ENCODE results near the gene TMEM38B. TPM values are rescaled to one million over a fixed set of nuclear protein-coding genes. Genes with fewer than 3 reads are reported as not detected.

The TMEM38B gene
- total RNA-seq, 1 experiment from 2014 or later, result 14.5 TPM

DNA sequence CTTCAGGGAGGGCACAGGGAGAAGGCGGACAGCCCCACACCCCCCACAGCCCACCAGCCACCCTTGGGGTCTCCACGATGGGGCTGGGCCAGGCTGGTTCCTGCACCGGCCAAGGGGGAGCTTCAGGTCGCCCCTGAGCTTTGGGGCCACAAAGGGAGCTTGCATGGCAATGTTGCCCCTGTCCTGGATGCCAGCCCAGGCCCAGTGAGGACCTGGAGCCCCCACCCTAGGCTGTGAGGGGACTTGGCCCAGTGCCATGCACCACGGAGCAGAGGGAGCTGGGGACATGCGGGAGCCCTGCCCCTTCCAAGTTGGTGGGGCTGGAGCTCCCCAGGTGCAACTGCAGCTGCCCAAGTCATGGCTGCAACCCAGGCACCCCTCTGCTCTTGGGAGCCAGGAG, 18.4 kb downstream of the TMEM38B start:
- Histone ChIP-seq H3K23me2 (ENCODE audit: insufficient read length, low read depth, low read length, poor library complexity, severe bottlenecking) (no peaks in the 10 kb centered on the region), H2AFZ (ENCODE audit: low read length) (no peak overlapping the region), H2BK5ac (ENCODE audit: insufficient read length, low read length) (no peak overlapping the region), H2AK5ac (ENCODE audit: insufficient read length, low read length) (no peak overlapping the region), H2BK15ac (ENCODE audit: low read depth, low read length) (no peak overlapping the region), H3K79me2 (ENCODE audit: insufficient read depth, low read length) (no peaks in the 10 kb centered on the region), H4K20me1 (ENCODE audit: control insufficient read depth, insufficient read depth, insufficient read length) (no peaks in the 10 kb centered on the region), H2BK20ac (ENCODE audit: low read depth, low read length, poor library complexity, severe bottlenecking) (no peak overlapping the region), H3K4ac (ENCODE audit: low read depth, low read length) (no peak overlapping the region), H3K79me1 (ENCODE audit: insufficient read depth, low read depth, low read length, poor library complexity, severe bottlenecking) (no peaks in the 10 kb centered on the region), H3K18ac (ENCODE audit: insufficient read length, low read depth, low read length) (no peak overlapping the region), H4K5ac (ENCODE audit: insufficient read length, low read depth, low read length) (no peak overlapping the region), H3K14ac (ENCODE audit: insufficient read depth, low read length) (no peak overlapping the region), H3K9ac (ENCODE audit: extremely low read depth, insufficient read length, low read length) (no peak overlapping the region), H3K56ac (ENCODE audit: insufficient read length, low read depth, low read length) (no peak overlapping the region), H3K27me3 (ENCODE audit: insufficient read depth, low read length) (no peaks in the 10 kb centered on the region), H3K4me2 (ENCODE audit: insufficient read depth, insufficient read length, low read length) (no peak overlapping the region), H3K23ac (ENCODE audit: insufficient read length, low read depth, low read length) (no peak overlapping the region), H4K91ac (ENCODE audit: insufficient read length, low read depth, low read length) (no peak overlapping the region), H2BK12ac (ENCODE audit: insufficient read length, low read depth, low read length) (no peak overlapping the region), H2BK120ac (ENCODE audit: low read depth, low read length, poor library complexity, severe bottlenecking) (no peak overlapping the region), H3K4me1 (ENCODE audit: insufficient read depth, low read length) (no peaks in the 10 kb centered on the region), H4K8ac (replicated peaks; ENCODE audit: insufficient read length, low read depth, low read length) (no peak overlapping the region), H3T11ph (ENCODE audit: low read length) (no peak overlapping the region), H3K9me3 (ENCODE audit: control insufficient read depth, low read depth, low read length) (no peaks in the 10 kb centered on the region), H3K27ac (ENCODE audit: insufficient read length, low read depth, low read length) (no peak overlapping the region)
- Mint-ChIP-seq H3K36me3 (ENCODE audit: insufficient read depth in 1 of 3, low read depth in 3 of 3) (no peaks in the 10 kb centered on the region; a peak in 1 of 7 replicates), H3K4me1 (peaks cover 4 to 6% of the 10 kb centered on the region in 2 experiments; a peak in 3 of 4 replicates), H3K9me3 (no peaks in the 10 kb centered on the region), H3K27me3 (ENCODE audit: low read depth) (no peaks in the 10 kb centered on the region), H3K4me3 (no peak overlapping the region), H3K27ac (no peak overlapping the region)
- DNase-seq, result peak; percentile 31
- TF ChIP-seq, protein P1, sequence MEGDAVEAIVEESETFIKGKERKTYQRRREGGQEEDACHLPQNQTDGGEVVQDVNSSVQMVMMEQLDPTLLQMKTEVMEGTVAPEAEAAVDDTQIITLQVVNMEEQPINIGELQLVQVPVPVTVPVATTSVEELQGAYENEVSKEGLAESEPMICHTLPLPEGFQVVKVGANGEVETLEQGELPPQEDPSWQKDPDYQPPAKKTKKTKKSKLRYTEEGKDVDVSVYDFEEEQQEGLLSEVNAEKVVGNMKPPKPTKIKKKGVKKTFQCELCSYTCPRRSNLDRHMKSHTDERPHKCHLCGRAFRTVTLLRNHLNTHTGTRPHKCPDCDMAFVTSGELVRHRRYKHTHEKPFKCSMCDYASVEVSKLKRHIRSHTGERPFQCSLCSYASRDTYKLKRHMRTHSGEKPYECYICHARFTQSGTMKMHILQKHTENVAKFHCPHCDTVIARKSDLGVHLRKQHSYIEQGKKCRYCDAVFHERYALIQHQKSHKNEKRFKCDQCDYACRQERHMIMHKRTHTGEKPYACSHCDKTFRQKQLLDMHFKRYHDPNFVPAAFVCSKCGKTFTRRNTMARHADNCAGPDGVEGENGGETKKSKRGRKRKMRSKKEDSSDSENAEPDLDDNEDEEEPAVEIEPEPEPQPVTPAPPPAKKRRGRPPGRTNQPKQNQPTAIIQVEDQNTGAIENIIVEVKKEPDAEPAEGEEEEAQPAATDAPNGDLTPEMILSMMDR (conservative IDR thresholded peaks at IDR 0.05), result no peak
- WGBS (ENCODE audit: extremely low coverage, insufficient read length, low lambda C conversion rate), result no CpG with 5 or more reads among the region's 6 CpGs

Data from H9 (cell line).